GM10248 (cell line): ENCODE measurements around the gene CCDC33.

Source experiments
- CTCF ChIA-PET: fragments of 300-600 bp; sonication (Branson Sonifier 250); formaldehyde crosslinking; extraction: SDS; loops from one replicate; lab custom pipeline; 2021; ENCODE audit warnings: antibody characterized with exemption; lab: Yijun Ruan, JAX
- POLR2A ChIA-PET: fragments of 350-650 bp; sonication (Branson Sonifier 250); formaldehyde crosslinking; extraction: SDS; loops from one replicate; lab custom pipeline; 2020; ENCODE audit warnings: antibody characterized with exemption; lab: Yijun Ruan, JAX
- DNase-seq: peaks from one replicate; pipeline ENCODE4 v3.0.0; 2012; ENCODE audit errors: extremely low spot score
- TF ChIP-seq, protein P1 (sequence below): IDR thresholded peaks from 2 replicates; pipeline ENCODE4 v1.5.1; 2012; ENCODE audit warnings: mild to moderate bottlenecking, low read depth; ENCODE audit errors: extremely low read depth, missing control alignments, control extremely low read depth

The CCDC33 gene

DNA sequence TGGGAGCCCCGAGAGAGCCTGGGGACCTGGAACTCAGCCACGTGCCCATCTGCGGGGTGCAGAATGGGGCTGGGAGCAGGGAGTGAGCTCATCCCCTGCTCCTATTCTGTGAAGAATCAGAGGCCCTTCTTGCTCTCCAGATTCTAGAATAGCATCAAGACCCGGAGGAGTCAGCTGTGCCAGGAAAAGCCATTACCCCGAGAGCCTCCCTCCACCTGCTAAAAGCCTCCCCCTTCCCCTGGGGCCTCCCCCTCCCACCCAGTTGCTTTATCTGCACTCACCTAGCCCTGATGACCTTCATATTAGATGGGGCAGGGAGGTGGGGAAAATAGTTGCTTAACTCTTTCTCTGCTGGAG, 23.1 kb downstream of the CCDC33 start:
- ChIA-PET POLR2A (no interaction called here), CTCF (interaction anchor here (1.1 to 1.8 kb wide), 2 partner anchors 47 to 48 kb away, joined by 3 read pairs; no protein-coding TSS in a partner anchor)
- no peak for DNase-seq
- TF ChIP-seq, protein P1, sequence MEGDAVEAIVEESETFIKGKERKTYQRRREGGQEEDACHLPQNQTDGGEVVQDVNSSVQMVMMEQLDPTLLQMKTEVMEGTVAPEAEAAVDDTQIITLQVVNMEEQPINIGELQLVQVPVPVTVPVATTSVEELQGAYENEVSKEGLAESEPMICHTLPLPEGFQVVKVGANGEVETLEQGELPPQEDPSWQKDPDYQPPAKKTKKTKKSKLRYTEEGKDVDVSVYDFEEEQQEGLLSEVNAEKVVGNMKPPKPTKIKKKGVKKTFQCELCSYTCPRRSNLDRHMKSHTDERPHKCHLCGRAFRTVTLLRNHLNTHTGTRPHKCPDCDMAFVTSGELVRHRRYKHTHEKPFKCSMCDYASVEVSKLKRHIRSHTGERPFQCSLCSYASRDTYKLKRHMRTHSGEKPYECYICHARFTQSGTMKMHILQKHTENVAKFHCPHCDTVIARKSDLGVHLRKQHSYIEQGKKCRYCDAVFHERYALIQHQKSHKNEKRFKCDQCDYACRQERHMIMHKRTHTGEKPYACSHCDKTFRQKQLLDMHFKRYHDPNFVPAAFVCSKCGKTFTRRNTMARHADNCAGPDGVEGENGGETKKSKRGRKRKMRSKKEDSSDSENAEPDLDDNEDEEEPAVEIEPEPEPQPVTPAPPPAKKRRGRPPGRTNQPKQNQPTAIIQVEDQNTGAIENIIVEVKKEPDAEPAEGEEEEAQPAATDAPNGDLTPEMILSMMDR = no peak

DNA sequence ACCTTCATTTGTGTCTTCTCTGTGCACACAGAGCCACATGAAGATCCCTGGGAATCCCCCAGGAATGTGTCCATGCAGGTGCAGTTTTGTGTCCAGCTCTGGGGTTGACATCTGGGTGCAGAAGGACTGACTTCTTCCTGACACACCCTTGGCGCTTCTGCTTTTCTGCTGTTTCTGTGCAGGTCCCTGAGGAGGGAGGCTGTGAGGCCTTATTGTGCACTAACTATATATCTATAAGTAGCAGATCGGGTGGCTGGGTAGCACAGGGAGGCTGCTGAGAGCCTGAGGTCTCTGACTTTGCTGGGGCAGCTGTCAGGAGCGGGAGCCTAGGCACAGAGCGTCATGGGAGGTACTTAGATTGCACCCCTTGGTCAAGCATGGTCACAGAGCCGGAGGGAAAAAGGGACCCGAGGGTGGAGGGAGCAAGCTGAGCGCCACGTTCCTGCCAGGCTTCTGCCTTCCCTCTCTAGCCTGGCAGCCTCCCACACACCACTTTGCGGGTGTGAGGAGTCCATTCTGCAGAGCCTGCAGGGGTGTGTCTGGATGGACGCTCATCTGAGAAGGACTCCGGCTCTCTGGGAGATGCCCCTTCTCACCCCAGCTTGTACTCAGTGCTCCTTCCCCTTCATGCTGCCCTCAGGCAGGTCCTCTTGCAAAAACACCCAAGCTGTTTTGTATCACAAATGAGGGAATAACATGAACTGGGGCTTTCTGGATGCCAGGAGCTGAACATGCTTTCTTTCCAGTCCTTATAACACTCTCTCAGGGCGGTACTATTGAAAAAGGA, 23.9 kb downstream of the CCDC33 start:
- CTCF ChIA-PET = interaction anchor here (1.0 to 1.8 kb wide), 2 partner anchors 8 to 48 kb away, joined by 3 read pairs; no protein-coding TSS in a partner anchor

DNA sequence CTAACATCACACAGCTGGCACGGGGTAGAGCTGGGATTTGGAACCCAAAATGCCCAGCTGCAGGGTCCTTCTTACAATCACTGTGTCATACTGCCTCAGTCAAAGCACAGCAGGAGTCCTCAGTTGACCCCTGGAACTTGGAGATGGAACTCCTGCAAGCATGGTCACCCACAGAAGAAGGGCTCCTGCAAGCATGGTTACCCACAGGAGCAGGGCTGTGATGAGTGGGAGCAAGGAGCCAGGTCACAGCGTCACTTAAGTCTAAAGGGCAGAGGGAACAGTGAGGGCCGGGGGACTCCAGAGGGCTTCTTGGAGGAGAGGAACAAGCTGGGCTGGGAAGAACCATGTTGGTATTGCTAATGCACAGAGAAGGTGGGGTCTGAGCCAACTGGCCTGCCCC, 24.9 kb downstream of the CCDC33 start:
- TF ChIP-seq, protein P1 = no peak
- no peak for DNase-seq
- CTCF ChIA-PET = interaction anchor here (1.0 to 1.8 kb wide), 2 partner anchors 9 to 49 kb away, joined by 3 read pairs; no protein-coding TSS in a partner anchor
- POLR2A ChIA-PET = no interaction called here

More for the DNA sequence above, 23.9 kb downstream of the CCDC33 start:
- POLR2A ChIA-PET = no interaction called here
- TF ChIP-seq, protein P1 = no peak
- no peak for DNase-seq

DNA sequence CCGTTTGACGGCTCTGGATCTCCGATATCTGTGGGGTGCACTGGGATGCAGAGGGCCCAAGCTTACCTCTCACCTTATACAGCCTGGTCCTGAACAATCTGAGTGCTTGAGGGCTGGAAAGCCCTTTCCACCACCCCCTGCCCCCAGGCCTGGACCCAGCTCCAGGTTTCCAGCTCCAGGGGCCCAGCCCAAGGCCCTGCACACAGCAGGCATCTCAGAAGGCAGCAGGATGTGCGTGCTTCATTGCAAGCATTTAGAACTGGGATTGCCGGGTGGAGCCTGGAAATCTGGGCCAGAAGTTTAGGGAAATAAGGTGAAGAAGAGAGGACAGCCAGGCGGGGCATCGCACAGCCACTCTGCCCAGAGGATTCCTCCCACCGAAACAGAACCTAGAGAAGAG, 25.6 kb downstream of the CCDC33 start:
- ChIA-PET CTCF (interaction anchor here (1.3 kb wide), 1 partner anchor 10 kb away, joined by 3 read pairs; no protein-coding TSS in a partner anchor), POLR2A (no interaction called here)
- DNase-seq = no peak
- TF ChIP-seq, protein P1 = no peak

DNA sequence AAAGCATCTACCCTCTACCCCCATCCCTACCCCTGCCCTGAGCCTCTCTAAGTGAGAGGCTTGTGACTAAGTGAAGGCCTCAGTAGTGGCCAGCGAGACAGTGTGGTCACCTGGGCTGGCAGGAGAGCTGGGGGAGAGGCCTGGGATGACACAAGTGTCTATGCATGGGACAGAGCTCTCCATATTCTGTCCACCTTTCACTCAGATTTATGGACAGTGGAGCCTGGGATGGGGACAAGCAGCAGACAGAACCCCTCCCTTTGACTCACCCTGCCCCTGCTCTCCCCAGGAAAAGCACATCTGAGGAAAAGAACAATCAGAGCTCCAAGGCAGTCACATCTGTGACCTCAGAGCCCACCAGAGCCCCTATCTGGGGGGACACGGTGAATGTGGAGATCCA, 26.0 kb downstream of the CCDC33 start:
- TF ChIP-seq, protein P1 = no peak
- no peak for DNase-seq
- POLR2A ChIA-PET = no interaction called here
- CTCF ChIA-PET = interaction anchor here (1.3 to 1.4 kb wide), 2 partner anchors 9 to 58 kb away, joined by 3 read pairs; no protein-coding TSS in a partner anchor

DNA sequence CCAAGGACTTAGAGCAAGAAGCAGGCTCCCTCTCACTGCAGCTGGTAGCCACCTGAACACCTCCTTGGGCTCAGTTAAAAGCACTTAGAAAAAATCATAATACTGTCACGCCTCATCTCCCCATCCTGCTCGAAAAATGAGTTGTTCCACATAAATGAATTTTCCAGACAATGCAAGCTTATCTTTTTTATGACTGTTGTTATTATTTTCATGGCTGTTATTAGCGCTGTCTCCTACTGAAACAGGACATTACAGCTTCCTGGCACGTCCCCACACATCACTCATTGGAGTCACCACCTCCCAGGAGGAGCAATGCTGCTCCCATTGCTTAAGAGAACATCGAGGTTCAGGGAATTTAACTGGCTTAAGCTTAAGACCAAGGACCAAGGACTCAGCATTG, 26.5 kb downstream of the CCDC33 start:
- TF ChIP-seq, protein P1 = no peak
- CTCF ChIA-PET = interaction anchor here (1.3 to 1.4 kb wide), 2 partner anchors 9 to 58 kb away, joined by 3 read pairs; no protein-coding TSS in a partner anchor
- POLR2A ChIA-PET = no interaction called here
- no peak for DNase-seq
